ENCODE data around the gene MCF2L2. TPM values are rescaled to one million over a fixed set of nuclear protein-coding genes. Genes with fewer than 3 reads are reported as not detected.

The MCF2L2 gene
- total and polyA plus RNA-seq, 3 donors from 2014 or later, result 6.8 to 24.2 (median 14.6) TPM

DNA sequence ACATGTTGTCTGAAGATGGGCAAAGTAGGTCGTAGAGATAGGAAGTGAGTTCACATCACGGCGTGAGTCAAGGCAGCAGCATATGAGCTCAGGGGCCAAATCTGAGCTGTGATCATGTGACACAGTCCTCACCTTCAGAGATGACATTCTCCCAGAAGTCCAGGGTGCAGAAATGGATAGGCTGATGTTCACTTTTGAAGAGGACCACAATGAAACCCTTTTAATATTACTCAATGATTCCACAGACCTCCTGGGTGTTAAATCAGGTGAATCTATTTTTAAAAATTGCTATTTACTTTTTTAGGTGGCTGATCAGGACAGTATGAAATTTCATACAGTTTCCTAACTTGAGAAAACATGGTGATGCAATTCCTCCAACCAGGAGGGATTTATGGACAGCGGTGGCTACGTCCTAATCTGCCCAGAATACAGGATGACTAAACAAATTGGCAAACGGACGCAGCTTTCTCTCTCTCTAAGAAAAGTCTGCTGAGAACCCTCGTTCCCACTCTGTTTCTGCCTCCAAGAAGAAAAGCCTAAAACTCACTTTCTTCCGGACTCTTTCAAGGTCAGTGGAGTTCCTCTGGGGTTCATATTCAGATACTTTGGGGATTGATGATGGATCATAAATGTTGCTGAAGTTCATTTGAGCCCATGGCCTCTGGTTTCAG is 141.0 kb downstream of the MCF2L2 start:
- 61 to 82% methylated on average over 9 of the region's 9 CpGs for WGBS, 2 donors
- TF ChIP-seq POLR2A (IDR thresholded peaks at IDR 0.05), result no peak
- TF ChIP-seq, protein P1, sequence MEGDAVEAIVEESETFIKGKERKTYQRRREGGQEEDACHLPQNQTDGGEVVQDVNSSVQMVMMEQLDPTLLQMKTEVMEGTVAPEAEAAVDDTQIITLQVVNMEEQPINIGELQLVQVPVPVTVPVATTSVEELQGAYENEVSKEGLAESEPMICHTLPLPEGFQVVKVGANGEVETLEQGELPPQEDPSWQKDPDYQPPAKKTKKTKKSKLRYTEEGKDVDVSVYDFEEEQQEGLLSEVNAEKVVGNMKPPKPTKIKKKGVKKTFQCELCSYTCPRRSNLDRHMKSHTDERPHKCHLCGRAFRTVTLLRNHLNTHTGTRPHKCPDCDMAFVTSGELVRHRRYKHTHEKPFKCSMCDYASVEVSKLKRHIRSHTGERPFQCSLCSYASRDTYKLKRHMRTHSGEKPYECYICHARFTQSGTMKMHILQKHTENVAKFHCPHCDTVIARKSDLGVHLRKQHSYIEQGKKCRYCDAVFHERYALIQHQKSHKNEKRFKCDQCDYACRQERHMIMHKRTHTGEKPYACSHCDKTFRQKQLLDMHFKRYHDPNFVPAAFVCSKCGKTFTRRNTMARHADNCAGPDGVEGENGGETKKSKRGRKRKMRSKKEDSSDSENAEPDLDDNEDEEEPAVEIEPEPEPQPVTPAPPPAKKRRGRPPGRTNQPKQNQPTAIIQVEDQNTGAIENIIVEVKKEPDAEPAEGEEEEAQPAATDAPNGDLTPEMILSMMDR (IDR thresholded peaks at IDR 0.05), result no peak
- Histone ChIP-seq H3K4me3 (no peak overlapping the region), H3K4me1 (no peaks in the 10 kb centered on the region), H3K9me3 (no peaks in the 10 kb centered on the region), H3K27ac (no peak overlapping the region), H3K36me3 (ENCODE audit: low read depth, missing control alignments) (no peaks in the 10 kb centered on the region), H3K27me3 (no peaks in the 10 kb centered on the region)
- intact Hi-C loops (cut with DNase I; ENCODE audit: low total_unique reads), result no loop called here
- no peak for DNase-seq

DNA sequence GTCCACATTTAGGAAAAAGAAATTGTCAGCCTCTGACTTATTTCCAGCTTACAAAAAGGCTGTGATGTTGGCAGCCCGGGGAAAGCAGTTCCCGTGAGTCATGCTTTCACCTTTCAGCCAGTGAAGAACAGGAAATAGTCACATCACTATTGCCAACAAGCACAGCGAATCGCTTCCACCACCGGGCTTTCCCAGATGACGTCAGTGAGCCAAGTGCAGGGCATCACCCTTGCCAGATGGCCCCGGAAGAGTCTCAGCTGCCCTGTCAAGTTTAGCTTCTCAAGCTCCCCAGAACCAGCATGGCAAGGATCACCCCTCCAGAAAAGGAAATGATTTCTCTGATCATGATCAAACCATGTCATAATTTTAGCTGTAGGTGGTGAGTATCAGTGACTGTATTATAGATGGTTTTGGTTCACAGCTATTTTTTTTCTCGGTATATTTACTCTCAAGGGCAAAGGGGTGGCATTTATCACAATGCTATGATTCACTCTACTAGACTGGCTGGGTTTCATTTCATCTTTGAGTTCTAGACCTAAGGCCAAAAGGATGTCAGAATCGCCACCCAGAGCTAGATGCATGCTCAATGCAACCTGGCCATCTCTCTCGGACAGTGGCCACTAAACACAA is 142.5 kb downstream of the MCF2L2 start:
- WGBS, 2 donors, result 42 to 44% methylated on average over 10 of the region's 10 CpGs
- Histone ChIP-seq H3K36me3 (ENCODE audit: low read depth, missing control alignments) (no peaks in the 10 kb centered on the region), H3K4me1 (no peaks in the 10 kb centered on the region), H3K4me3 (no peak overlapping the region), H3K9me3 (no peaks in the 10 kb centered on the region), H3K27me3 (no peaks in the 10 kb centered on the region), H3K27ac (peak overlapping the region in 1 of 2 donors; percentile 14)
- peak; percentile 59 for DNase-seq
- intact Hi-C loops (cut with DNase I; ENCODE audit: low total_unique reads), result no loop called here
- TF ChIP-seq POLR2A (IDR thresholded peaks at IDR 0.05), result no peak
- TF ChIP-seq, protein P1 (IDR thresholded peaks at IDR 0.05), result no peak

DNA sequence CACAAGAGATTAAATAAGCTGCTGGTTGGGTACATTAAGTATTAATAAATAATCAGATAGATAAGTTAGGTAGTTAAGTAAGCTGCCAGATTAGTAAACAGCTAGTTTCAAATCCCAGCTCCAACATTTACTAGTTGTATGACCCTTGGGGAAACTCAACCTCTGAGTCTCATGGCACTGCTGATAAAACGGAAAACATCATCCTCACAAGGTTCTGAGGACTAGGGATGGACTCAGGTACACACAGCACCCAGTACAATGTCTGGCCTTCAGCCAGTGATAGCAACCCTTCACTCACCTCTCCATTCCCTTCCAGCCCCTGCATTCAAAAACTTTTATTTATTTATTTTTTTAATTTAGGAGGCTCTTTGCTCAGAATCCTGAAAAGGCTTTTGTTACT is 143.1 kb downstream of the MCF2L2 start:
- TF ChIP-seq POLR2A (IDR thresholded peaks at IDR 0.05), result no peak
- TF ChIP-seq, protein P1 (IDR thresholded peaks at IDR 0.05), result no peak
- intact Hi-C loops (cut with DNase I; ENCODE audit: low total_unique reads), result no loop called here
- Histone ChIP-seq H3K27me3 (no peaks in the 10 kb centered on the region), H3K4me1 (no peaks in the 10 kb centered on the region), H3K27ac (no peak overlapping the region), H3K4me3 (no peak overlapping the region), H3K36me3 (ENCODE audit: low read depth, missing control alignments) (no peaks in the 10 kb centered on the region), H3K9me3 (no peaks in the 10 kb centered on the region)
- no peak for DNase-seq
- 75 to 79% methylated on average over 1 of the region's 1 CpG for WGBS, 2 donors

DNA sequence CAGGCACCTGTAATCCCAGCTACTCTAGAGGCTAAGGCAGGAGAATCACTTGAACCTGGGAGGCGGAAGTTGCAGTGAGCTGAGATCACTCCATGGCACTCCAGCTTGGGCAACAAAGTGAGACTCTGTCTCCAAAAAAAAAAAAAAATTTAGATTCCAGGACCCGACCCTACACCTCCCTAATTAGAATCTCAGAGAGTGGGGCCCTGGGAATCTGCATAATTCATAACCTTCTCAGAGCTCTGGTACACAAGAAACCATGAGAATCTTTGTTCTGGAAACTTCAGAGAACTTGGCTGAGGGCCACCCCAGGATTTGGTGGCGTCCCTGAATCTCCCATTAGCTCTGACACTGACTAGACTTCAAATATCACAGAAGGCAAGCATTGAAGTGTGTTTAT is 143.8 kb downstream of the MCF2L2 start:
- Histone ChIP-seq H3K36me3 (ENCODE audit: low read depth, missing control alignments) (no peaks in the 10 kb centered on the region), H3K4me3 (no peak overlapping the region), H3K4me1 (no peaks in the 10 kb centered on the region), H3K27me3 (no peaks in the 10 kb centered on the region), H3K27ac (no peak overlapping the region), H3K9me3 (no peaks in the 10 kb centered on the region)
- intact Hi-C loops (cut with DNase I; ENCODE audit: low total_unique reads), result no loop called here
- 76 to 84% methylated on average over 3 of the region's 3 CpGs for WGBS, 2 donors
- DNase-seq, result no peak
- TF ChIP-seq, protein P1 (IDR thresholded peaks at IDR 0.05), result no peak
- TF ChIP-seq POLR2A (IDR thresholded peaks at IDR 0.05), result no peak

DNA sequence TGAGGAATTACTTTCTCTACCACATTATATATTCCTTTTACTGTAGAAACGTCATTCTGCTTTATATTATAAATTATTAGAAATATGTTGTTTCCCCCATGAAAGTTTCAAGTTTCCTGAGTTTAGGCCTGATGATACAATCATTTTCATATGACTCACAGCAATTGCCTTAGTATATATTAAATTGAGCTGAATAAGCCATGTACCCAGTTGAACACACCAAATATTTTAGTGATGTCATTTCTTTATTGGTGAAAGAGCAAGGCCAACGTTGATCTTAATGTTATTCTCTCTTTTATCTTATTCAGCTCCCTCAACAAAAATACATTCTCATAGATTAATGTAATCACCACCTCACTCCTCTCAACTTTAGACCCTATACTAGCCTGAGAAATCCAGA is 144.5 kb downstream of the MCF2L2 start:
- intact Hi-C loops (cut with DNase I; ENCODE audit: low total_unique reads), result no loop called here
- WGBS, 2 donors, result 65 to 85% methylated on average over 2 of the region's 2 CpGs
- Histone ChIP-seq H3K4me1 (no peaks in the 10 kb centered on the region), H3K36me3 (ENCODE audit: low read depth, missing control alignments) (no peaks in the 10 kb centered on the region), H3K4me3 (no peak overlapping the region), H3K27me3 (no peaks in the 10 kb centered on the region), H3K9me3 (no peaks in the 10 kb centered on the region), H3K27ac (no peak overlapping the region)
- DNase-seq, result no peak
- TF ChIP-seq POLR2A (IDR thresholded peaks at IDR 0.05), result no peak
- TF ChIP-seq, protein P1 (IDR thresholded peaks at IDR 0.05), result no peak
